IMR-90 (cell line): ENCODE data around the gene CFD.

Experiments
- CHD1 ChIP-seq: IDR thresholded peaks from 2 replicates; pipeline ENCODE4 v1.6.1; 2012; ENCODE audit warnings: low read depth, low read length, improper control_type of control experiment
- CTCF ChIP-seq: conservative IDR thresholded peaks from 2 replicates; pipeline ENCODE4 v1.5.1; 2012; ENCODE audit warnings: mild to moderate bottlenecking, low read depth, low read length, improper control_type of control experiment
- ELK1 ChIP-seq: fragments of 150-350 bp; IDR thresholded peaks from 2 replicates; pipeline ENCODE4 v1.6.1; 2016; ENCODE audit warnings: low read depth, mild to moderate bottlenecking, low read length, moderate library complexity, borderline replicate concordance
- NFE2L2 ChIP-seq: fragments of 150-350 bp; IDR thresholded peaks from 2 replicates; pipeline ENCODE4 v1.6.1; 2016; ENCODE audit warnings: low read depth, mild to moderate bottlenecking, low read length
- POLR2A ChIP-seq: IDR thresholded peaks from 2 replicates; pipeline ENCODE4 v1.6.1; 2012; ENCODE audit warnings: mild to moderate bottlenecking, low read depth, low read length
- RCOR1 ChIP-seq: IDR thresholded peaks from 2 replicates; pipeline ENCODE4 v1.6.1; 2012; ENCODE audit warnings: mild to moderate bottlenecking, low read length, improper control_type of control experiment; ENCODE audit not compliant: insufficient replicate concordance
- USF2 ChIP-seq: fragments of 150-350 bp; IDR thresholded peaks from 2 replicates; pipeline ENCODE4 v1.6.1; 2017; ENCODE audit warnings: mild to moderate bottlenecking, antibody characterized with exemption, low read length, low read depth

GRCh38 chr19:903266-903797 is 43.9 kb downstream of the CFD start:
- TF ChIP-seq CTCF (no peak), RCOR1 (no peak), POLR2A (no peak), NFE2L2 (no peak), USF2 (no peak), ELK1 (no peak), CHD1 (no peak)
